Mucosa of stomach (tissue), 1 donor: ENCODE results near the gene BLID.
A peak's percentile ranks its signal among the peaks of the same experiment; 100 is the strongest.

Experiments
- H3K27me3 ChIP-seq: one replicate; pipeline ENCODE4 v1.7.0; 2013; ENCODE audit warnings: mild to moderate bottlenecking, low read length; ENCODE audit not compliant: control insufficient read depth, insufficient read depth
- H3K36me3 ChIP-seq: one replicate; pipeline ENCODE4 v1.7.0; 2013; ENCODE audit warnings: low read length; ENCODE audit not compliant: control insufficient read depth, insufficient read depth
- H3K4me1 ChIP-seq: one replicate; pipeline ENCODE4 v1.7.0; 2013; ENCODE audit warnings: mild to moderate bottlenecking, low read length; ENCODE audit not compliant: control insufficient read depth, insufficient read depth
- H3K4me3 ChIP-seq: one replicate; pipeline ENCODE4 v1.7.0; 2013; ENCODE audit warnings: low read length
- H3K9ac ChIP-seq: one replicate; pipeline ENCODE4 v1.7.0; 2013; ENCODE audit warnings: mild to moderate bottlenecking, low read length, moderate library complexity
- H3K9me3 ChIP-seq: one replicate; pipeline ENCODE4 v1.7.0; 2013; ENCODE audit warnings: mild to moderate bottlenecking, low read length, moderate library complexity; ENCODE audit not compliant: control insufficient read depth
- donor health status: Pancreatic carcinoma.

The BLID gene, protein sequence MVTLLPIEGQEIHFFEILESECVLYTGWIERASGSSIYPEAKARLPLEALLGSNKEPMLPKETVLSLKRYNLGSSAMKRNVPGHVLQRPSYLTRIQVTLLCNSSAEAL

DNA sequence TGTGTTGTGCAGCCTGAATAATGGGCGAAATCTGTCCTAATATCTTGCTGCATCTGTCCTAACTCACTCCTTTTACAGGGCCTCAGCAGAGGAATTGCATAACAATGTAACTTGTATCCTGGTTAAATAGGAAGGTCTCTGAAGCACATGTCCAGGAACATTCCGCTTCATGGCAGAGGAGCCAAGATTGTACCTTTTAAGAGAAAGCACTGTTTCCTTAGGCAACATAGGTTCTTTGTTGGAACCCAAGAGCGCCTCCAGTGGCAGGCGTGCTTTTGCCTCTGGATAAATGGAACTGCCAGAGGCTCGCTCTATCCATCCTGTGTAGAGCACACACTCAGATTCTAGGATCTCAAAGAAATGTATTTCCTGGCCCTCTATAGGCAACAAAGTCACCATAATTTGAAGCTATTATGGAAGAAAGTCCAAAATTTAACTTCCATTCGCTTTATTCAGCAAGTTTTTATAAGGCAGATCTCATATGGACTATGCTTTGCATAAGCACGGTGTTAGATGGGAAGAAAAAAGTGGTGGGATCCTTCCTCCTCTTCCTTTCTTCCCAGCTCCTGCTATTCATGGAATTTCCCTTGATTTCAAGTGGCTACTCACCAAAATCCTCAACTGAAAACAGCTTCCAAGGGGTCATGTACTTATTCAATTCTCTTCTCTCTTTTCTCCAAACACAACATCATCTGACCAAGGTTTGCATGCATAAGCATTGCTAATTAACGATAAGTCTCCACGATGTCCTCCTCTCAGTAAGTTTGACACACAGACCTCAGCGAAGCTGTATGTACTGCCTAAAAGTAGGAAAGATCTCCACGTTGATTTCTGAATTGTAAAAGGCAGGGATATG, at the start of gene BLID:
Gene BLID, minus strand, starts transcription at position 692 of the 856 bp plus-strand sequence. Its CDS starts 293 bp downstream, at position 399.
- H3K4me1 ChIP-seq = no peaks in the 10 kb centered on the region
- no peak within 1 kb of the TSS for H3K9ac ChIP-seq
- no peaks in the 10 kb centered on the region for H3K36me3 ChIP-seq
- H3K9me3 ChIP-seq = no peaks in the 10 kb centered on the region
- no peak within 1 kb of the TSS for H3K4me3 ChIP-seq
- no peaks in the 10 kb centered on the region for H3K27me3 ChIP-seq

DNA sequence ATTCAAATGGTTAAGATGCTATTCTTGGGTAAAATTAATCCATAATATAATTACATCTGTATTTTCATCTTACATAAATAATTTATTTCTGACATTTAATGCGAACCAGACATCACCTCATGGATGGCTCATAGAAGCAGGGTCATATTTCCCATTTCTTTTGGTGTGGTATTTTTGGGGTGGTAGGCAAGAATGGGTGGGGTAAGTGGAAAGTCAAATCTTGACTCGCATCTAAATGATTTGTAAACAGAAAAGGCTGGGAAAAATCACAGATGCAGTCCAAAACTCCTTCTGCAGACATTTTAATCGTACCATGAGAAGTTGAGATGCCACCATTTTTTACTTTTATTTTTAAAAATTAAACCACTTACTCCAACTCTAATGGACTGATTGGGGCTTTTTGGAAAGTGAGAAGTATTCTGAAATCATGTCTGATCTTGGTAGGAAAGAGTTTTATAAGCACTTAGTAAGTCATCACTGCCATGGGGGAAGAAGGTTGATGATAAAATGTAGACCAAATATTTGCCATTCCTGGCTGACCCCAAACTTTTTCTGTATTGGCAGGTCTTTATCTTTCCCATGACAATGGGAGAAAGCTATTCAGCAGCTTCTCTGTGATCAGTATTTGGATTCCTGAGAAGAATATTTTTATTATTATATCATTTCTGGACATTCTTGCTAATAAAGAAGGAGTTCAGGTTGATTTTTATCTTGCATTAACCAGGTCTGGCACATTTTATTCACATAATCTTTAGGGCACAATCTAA, 47.2 kb upstream of the BLID start:
- no peaks in the 10 kb centered on the region for H3K27me3 ChIP-seq
- no peak overlapping the region for H3K4me3 ChIP-seq
- H3K9me3 ChIP-seq = no peaks in the 10 kb centered on the region
- no peak overlapping the region for H3K9ac ChIP-seq
- no peaks in the 10 kb centered on the region for H3K36me3 ChIP-seq
- peaks cover 3% of the 10 kb centered on the region for H3K4me1 ChIP-seq

DNA sequence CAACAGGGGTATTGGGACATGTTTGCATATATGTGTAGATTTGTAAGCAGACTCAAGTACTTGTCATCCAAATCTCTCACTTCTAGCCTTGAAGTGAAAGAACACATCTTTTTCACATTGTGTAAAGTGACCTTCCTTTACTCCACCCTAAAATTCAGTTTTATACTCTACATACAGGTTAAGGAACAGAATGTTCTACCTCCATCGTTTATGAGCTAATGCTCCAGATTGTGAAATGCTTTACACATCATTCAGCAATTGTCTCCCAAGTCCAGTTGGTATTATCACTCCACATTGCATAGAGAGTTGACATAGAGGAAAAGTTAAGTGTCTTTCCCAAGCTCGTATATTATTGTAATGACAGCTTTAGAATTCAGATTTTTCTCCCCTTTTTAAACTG, 46.1 kb upstream of the BLID start:
- Histone ChIP-seq H3K9ac (no peak overlapping the region), H3K36me3 (no peaks in the 10 kb centered on the region), H3K4me1 (peaks cover 4% of the 10 kb centered on the region), H3K4me3 (no peak overlapping the region), H3K27me3 (no peaks in the 10 kb centered on the region), H3K9me3 (no peaks in the 10 kb centered on the region)

DNA sequence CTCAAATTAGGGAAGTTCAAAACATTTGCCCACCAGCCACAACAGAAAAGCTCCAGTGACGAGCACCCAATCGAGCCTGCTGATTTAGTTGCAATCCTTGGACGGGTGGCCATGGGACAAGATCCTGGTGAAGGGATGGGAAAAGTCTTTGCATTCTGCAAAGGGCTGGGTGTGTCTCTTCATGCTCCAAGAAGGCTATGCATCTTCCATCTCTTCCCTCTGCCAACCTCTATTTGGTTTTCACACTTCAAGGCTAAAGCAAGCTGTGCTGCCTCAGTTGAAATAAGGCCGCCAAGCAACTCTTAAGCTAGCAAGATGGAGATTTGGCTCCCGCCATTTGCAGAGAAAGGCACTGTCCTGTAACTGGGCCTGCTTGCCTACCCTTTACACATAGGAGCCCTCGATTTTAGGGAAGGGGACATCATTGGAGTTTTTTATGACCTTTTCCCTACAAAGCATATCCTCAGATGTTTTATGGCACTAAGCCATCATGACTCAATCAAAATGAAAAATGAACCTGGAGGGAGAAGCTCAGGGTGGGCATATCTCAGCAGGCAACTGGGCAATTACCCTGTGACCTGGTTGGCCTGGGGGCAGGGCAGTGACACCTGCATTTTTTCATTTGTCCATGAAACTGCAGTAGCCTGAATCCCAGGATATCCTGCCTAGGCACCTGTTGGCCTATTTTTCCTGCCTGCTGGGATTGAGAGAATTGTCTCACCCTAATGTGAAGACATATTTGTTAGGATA, 45.0 kb upstream of the BLID start:
- Histone ChIP-seq H3K9me3 (no peaks in the 10 kb centered on the region), H3K4me3 (no peak overlapping the region), H3K27me3 (no peaks in the 10 kb centered on the region), H3K9ac (no peak overlapping the region), H3K36me3 (no peaks in the 10 kb centered on the region), H3K4me1 (peaks cover 6% of the 10 kb centered on the region)

DNA sequence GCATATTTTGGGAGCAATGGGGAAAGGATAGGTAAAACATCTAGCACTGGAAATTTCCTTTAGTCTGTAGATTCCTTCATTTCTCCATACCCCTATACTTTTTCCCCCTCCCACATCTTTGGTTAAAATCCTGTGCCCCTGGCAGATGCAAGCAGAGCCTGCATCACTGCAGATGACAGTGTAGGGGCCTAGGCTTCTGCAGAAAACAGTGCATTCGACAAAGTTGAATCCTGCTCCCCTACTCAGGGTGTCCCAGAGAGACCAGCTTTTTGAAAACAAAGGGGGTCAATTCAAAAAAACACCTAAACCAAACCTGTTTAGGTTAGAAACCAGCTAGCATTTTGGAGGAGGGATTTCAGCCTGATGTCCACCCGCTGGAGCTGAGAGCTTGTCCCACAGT, 43.8 kb upstream of the BLID start:
- peaks cover 5% of the 10 kb centered on the region for H3K4me1 ChIP-seq
- H3K4me3 ChIP-seq = no peak overlapping the region
- no peaks in the 10 kb centered on the region for H3K36me3 ChIP-seq
- no peaks in the 10 kb centered on the region for H3K27me3 ChIP-seq
- H3K9ac ChIP-seq = no peak overlapping the region
- H3K9me3 ChIP-seq = no peaks in the 10 kb centered on the region

DNA sequence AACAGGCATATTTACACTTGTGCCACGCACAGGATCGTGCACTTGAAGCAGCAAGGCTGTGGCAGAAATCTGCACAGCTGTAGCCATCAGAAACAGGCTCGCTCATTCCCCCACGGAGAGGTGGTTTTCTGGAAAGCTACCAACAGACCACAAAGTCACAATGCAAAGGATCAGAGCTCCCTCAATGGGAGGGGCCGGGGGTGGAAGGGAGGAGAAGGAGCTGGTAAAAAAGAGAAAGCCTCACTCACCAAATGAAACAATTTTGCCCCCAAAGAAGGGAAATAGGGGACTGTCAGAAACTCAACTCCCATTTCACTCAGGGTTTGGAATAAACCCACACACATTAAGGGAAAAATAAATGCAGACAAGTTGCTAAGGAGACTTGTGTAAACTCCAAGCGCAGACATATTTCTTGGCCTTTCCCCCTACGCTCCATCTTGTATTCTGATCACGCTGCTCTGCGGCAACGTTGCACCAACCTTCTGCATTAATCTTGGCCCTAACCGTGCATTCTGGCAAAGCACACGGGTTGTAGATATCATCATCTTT, 43.2 kb upstream of the BLID start:
- no peak overlapping the region for H3K9ac ChIP-seq
- no peaks in the 10 kb centered on the region for H3K27me3 ChIP-seq
- H3K9me3 ChIP-seq = no peaks in the 10 kb centered on the region
- H3K4me3 ChIP-seq = no peak overlapping the region
- H3K4me1 ChIP-seq = peaks cover 5% of the 10 kb centered on the region
- H3K36me3 ChIP-seq = no peaks in the 10 kb centered on the region

DNA sequence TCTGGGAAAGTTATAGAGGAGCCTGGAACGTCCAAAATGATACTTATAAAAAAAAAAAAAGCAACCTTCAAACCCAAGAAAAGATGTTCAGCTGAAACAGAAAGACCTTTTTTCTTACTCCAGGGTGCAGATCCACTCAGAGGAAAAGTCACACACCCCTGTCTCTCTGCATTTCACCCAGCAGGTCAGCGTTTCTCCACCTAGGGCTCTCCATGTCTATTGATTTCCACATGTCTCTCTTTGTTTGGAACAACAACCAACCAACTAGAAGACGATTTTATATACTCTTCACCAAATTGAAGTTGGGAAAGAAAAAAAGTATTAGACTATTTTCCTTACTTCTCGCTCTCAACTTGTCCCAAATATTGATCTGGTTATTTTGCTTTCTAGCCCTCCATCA, 42.2 kb upstream of the BLID start:
- H3K36me3 ChIP-seq = no peaks in the 10 kb centered on the region
- no peak overlapping the region for H3K4me3 ChIP-seq
- no peaks in the 10 kb centered on the region for H3K27me3 ChIP-seq
- H3K9me3 ChIP-seq = no peaks in the 10 kb centered on the region
- H3K4me1 ChIP-seq = peaks cover 5% of the 10 kb centered on the region
- H3K9ac ChIP-seq = no peak overlapping the region

DNA sequence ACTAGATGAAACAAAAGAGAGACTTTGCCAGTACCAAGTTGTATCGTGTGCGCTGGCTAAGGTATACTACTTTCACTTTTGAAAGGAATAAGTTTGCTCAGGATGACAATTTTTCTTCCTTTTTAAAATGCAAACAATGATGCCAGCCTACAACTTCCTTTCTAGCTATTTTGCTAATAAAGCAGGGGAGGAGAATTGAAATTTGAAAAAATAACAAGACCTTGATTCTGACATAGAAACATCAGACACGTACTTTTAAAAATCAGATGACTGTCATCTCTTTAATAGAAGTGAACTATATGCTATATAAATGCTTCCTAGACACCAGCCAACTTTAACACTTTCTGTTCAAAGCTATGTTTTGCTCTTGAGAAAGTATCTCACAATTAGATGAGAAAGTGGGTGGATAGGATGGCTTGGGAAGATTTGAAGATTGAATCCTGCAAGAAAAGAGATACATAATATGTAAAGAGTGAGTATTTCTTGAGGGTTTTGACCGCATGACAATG, 41.7 kb upstream of the BLID start:
- Histone ChIP-seq H3K36me3 (no peaks in the 10 kb centered on the region), H3K4me3 (no peak overlapping the region), H3K9me3 (no peaks in the 10 kb centered on the region), H3K27me3 (no peaks in the 10 kb centered on the region), H3K4me1 (peaks cover 5% of the 10 kb centered on the region), H3K9ac (peak overlapping the region; percentile 18)

DNA sequence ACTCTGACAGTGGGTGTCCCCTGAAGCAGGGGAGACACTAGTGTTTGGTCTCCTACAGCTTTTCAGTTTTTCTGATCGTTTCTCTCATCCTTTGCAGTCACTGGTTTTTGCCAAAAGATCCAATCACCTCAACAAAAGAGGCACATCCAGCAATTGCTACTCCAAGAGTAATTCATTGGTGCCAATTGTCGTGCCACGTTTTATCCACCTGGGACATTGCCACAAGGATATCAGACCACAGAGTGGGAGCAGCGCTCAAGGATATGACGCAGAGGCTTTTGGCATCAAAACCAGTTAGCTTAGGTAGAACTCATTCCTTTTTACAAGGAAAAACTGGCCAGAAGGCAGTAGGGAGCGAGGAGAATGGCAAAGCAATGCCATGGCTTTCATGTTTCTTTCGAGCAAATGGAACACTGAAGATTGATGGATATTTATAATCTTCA, 40.9 kb upstream of the BLID start:
- no peaks in the 10 kb centered on the region for H3K9me3 ChIP-seq
- H3K4me1 ChIP-seq = peaks cover 5% of the 10 kb centered on the region
- no peaks in the 10 kb centered on the region for H3K27me3 ChIP-seq
- H3K4me3 ChIP-seq = no peak overlapping the region
- peak overlapping the region; percentile 18 for H3K9ac ChIP-seq
- no peaks in the 10 kb centered on the region for H3K36me3 ChIP-seq

DNA sequence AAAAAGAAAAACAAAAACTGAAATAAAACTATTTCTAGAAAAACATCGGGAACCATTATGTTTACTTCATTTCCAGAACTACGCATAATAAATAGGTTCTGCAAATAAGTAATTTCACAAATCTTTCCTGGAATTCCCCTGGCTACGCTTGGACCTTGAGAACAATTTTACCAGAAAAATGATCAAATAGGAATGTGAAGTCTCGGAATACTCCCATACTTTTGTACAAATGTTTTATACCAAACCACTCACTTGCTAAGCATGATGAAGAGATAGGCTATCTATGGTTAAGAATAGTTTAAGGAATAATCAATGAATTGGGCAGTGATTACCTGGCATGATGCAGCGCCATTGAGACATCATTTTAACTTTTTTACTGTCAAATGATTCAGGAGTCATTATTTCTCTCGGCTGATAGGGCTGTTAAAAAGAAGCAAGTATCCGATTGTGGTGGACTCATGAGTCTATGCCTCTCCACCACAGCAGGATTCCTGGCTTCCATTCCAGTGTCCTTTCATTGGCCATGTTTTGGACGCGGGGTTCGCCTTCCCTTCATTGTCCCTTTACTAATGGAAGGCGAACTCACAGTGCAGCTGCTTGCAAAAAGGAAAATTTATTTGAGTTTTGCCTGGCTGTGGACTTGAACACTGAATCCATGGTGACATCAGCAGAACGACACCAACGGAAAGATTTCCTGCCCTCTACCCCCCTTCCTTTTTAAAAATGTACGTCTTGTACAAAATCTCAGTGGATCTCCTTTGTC, 39.9 kb upstream of the BLID start:
- Histone ChIP-seq H3K27me3 (no peaks in the 10 kb centered on the region), H3K9me3 (no peaks in the 10 kb centered on the region), H3K4me3 (no peak overlapping the region), H3K9ac (no peak overlapping the region), H3K36me3 (no peaks in the 10 kb centered on the region), H3K4me1 (peaks cover 5% of the 10 kb centered on the region)

DNA sequence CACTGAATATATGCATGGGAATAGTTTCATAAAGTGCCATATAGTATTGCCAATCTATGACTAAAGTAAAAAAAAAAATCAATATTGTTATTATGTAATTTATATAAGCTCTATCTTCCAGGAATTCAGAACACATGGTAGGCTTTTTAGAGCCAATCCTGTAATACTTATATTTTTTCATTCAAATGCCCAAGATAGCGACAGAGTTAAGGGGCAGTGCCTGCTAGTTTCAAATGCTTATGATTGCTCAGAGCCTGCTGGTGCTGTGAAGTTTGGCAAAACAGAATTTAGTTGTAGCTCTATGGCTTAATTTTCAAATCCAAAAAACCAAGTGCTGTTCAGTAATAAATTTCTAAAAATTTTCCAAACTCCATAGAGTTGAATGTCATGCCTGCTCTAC, 39.0 kb upstream of the BLID start:
- no peak overlapping the region for H3K4me3 ChIP-seq
- no peaks in the 10 kb centered on the region for H3K27me3 ChIP-seq
- H3K9me3 ChIP-seq = no peaks in the 10 kb centered on the region
- no peak overlapping the region for H3K9ac ChIP-seq
- no peaks in the 10 kb centered on the region for H3K36me3 ChIP-seq
- H3K4me1 ChIP-seq = peaks cover 5% of the 10 kb centered on the region
